Measurements from ENCODE around the gene AATF. TPM values are rescaled to one million over a fixed set of nuclear protein-coding genes. Genes with fewer than 3 reads are reported as not detected.
A peak's percentile ranks its signal among the peaks of the same experiment; 100 is the strongest.
"Not testable (repeated sequence)": the region's sequence is repeated elsewhere in the genome, so short reads cannot be mapped to it uniquely, and the experiment has no call there.

AATF gene
- total RNA-seq, 6 experiments from 2014 or later = 13.2 to 19.5 (median 16.7) TPM

DNA sequence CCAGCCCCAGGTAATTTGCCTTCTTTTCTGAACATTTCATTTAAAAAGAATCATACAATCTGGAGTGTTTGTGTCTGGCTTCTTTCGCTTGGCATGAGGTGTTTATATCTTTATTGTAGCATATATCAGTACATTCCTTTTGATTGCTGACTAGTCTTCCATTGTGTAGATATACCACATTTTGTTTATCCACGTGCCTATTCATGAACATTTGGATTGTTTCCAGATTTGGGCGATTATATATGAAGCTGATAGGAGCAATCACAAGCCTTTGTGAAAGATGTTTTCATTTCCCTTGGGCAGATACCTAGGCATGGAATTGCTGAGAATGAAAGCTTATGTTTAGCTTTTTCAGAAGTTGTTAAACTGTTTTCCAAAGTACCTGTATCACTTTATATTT, 120.3 kb downstream of the AATF start:
- Histone ChIP-seq H3K4me3 (no peak overlapping the region), H3K36me3 (no peaks in the 10 kb centered on the region), H3K4me1 (peaks cover 0 to 14% (median 4%) of the 10 kb centered on the region in 4 donors), H3K27ac (no peak overlapping the region), H3K9me3 (no peaks in the 10 kb centered on the region), H3K27me3 (no peaks in the 10 kb centered on the region)
- TF ChIP-seq, protein P1, sequence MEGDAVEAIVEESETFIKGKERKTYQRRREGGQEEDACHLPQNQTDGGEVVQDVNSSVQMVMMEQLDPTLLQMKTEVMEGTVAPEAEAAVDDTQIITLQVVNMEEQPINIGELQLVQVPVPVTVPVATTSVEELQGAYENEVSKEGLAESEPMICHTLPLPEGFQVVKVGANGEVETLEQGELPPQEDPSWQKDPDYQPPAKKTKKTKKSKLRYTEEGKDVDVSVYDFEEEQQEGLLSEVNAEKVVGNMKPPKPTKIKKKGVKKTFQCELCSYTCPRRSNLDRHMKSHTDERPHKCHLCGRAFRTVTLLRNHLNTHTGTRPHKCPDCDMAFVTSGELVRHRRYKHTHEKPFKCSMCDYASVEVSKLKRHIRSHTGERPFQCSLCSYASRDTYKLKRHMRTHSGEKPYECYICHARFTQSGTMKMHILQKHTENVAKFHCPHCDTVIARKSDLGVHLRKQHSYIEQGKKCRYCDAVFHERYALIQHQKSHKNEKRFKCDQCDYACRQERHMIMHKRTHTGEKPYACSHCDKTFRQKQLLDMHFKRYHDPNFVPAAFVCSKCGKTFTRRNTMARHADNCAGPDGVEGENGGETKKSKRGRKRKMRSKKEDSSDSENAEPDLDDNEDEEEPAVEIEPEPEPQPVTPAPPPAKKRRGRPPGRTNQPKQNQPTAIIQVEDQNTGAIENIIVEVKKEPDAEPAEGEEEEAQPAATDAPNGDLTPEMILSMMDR (IDR thresholded peaks at IDR 0.05) = no peak
- TF ChIP-seq POLR2A (IDR thresholded peaks at IDR 0.05) = no peak
- intact Hi-C loops (cut with DNase I) = no loop called here
- 81% methylated on average over 2 of the region's 3 CpGs for WGBS (ENCODE audit: insufficient coverage, low coverage, low lambda C conversion rate, missing lambda C conversion rate)
- DNase-seq = no peak
- ATAC-seq = no peak

DNA sequence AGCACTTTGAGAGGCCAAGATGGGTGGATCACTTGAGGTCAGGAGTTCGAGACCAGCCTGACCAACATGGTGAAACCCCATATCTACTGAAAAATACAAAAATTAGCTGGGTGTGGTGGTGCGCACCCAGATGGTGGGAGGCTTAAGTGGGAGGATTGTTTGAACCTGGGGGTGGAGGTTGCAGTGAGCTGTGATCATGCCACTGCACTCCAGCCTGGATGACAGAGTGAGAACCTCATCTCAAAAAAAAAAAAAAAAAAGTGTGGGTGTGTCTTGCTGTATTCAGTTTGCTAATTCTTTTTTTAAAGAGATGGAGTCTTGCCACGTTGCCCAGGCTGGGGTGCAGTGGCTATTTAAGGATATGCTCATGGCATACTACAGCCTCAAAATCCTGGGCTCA, 124.7 kb downstream of the AATF start:
- not testable (repeated sequence) for ATAC-seq
- 93% methylated on average over 3 of the region's 3 CpGs for WGBS (ENCODE audit: insufficient coverage, low coverage, low lambda C conversion rate, missing lambda C conversion rate)

DNA sequence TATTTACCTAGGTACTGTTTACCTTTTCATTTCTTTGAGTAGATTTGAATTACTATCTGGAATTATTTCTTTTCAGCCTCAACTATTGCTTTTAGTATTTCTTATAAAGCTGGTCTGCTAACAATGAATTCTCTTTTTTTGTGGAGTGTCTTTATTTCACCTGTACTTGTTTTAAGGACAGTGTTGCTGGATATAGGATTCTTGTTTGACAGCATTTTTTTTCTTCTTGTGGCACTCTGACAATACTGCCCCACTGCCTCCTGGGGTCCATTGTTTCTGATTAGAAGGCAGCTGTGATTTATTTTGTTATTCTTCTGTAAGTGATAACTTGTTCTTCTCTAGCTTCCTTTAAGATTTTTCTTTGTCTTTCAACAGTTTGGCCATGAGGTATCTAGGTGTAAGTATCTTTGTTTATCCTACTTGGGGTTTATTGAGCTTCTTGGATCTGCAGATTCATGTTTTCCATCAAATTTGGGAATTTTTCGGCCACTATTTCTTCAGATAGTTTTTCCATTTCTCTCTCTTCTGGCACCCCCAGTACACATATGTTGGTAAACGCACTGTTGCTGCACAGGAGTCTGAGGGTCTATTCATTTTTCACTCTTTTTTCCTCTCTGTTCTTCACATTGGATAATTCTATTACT, 130.4 kb downstream of the AATF start:
- 64% methylated on average over 2 of the region's 2 CpGs for whole genome bisulfite sequencing (ENCODE audit: insufficient coverage, low coverage, low lambda C conversion rate, missing lambda C conversion rate)
- Histone ChIP-seq H3K36me3 (no peaks in the 10 kb centered on the region), H3K4me1 (no peaks in the 10 kb centered on the region), H3K9me3 (no peaks in the 10 kb centered on the region), H3K27ac (no peak overlapping the region), H3K27me3 (no peaks in the 10 kb centered on the region), H3K4me3 (no peak overlapping the region)
- TF ChIP-seq POLR2A (IDR thresholded peaks at IDR 0.05) = no peak
- TF ChIP-seq, protein P1 (IDR thresholded peaks at IDR 0.05) = no peak
- no peak for DNase-seq
- intact Hi-C loops (cut with DNase I) = no loop called here
- ATAC-seq = no peak

More for the DNA sequence above, 124.7 kb downstream of the AATF start:
- intact Hi-C loops (cut with DNase I); H3K27ac ChIP-seq; H3K27me3 ChIP-seq; H3K9me3 ChIP-seq; H3K4me1 ChIP-seq; H3K4me3 ChIP-seq; DNase-seq; H3K36me3 ChIP-seq: not testable (repeated sequence)

DNA sequence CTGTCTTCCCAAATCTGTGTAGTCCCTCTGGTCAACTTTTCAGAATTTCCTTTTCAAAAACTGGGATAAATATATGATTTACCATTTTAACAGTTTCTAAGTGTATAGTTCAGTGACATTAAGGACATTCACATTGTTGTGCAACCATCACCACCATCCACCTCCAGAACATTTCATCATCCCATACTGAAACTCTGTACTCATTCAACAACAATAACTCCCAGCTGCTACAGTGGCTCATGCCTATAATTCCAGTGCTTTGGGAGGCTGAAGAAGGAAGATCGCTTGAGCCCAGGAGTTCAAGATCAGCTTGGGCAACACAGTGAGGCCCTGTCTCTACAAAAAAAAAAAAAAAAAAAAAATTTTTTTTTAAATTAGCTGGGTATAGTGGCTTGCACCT, 131.0 kb downstream of the AATF start:
- Histone ChIP-seq H3K4me3 (no peak overlapping the region), H3K27ac (no peak overlapping the region), H3K36me3 (no peaks in the 10 kb centered on the region), H3K9me3 (no peaks in the 10 kb centered on the region), H3K27me3 (no peaks in the 10 kb centered on the region), H3K4me1 (no peaks in the 10 kb centered on the region)
- ATAC-seq = peak in 3 of 4 donors; percentile 43 to 60 (median 55)
- no peak for DNase-seq
- 78% methylated on average over 1 of the region's 1 CpG for WGBS (ENCODE audit: insufficient coverage, low coverage, low lambda C conversion rate, missing lambda C conversion rate)
- intact Hi-C loops (cut with DNase I) = no loop called here
- no peak for TF ChIP-seq POLR2A (IDR thresholded peaks at IDR 0.05)
- TF ChIP-seq, protein P1 (IDR thresholded peaks at IDR 0.05) = no peak

DNA sequence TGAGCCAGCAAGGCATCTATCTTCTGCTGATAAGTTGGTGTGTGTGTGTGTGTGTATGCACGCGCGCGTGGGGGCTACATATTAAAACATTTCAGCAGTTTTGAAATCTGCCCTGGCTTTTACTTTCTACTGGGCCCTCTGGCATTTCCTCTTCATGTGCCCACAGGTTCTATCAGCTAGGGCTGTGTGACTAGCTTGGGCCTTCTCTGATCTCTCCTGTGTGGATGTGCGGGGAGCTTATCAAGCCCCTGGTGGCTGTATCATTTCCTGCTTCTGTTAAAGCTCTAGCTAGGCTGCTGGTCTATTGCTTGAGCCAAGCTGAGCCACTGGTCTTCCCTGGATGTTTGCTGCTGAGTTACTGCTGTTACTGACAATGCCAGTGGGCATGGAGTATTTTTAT, 132.5 kb downstream of the AATF start:
- intact Hi-C loops (cut with DNase I) = no loop called here
- H3K27me3 ChIP-seq = no peaks in the 10 kb centered on the region
- no peak for TF ChIP-seq POLR2A (IDR thresholded peaks at IDR 0.05)
- TF ChIP-seq, protein P1 (IDR thresholded peaks at IDR 0.05) = no peak
- no peak overlapping the region for H3K27ac ChIP-seq
- ATAC-seq (peak in 3 of 4 donors; percentile 18 to 42 (median 22)), DNase-seq (no peak)
- WGBS (ENCODE audit: insufficient coverage, low coverage, low lambda C conversion rate, missing lambda C conversion rate) = no CpG with 5 or more reads among the region's 5 CpGs
- H3K9me3 ChIP-seq = no peaks in the 10 kb centered on the region
- H3K4me3 ChIP-seq = no peak overlapping the region
- H3K4me1 ChIP-seq = no peaks in the 10 kb centered on the region
- peaks cover 0 to 12% (median 1%) of the 10 kb centered on the region in 4 donors for H3K36me3 ChIP-seq
